ENCODE measurements around the gene PCSK4. TPM values are rescaled to one million over a fixed set of nuclear protein-coding genes. Genes with fewer than 3 reads are reported as not detected.
"Not testable (repeated sequence)": the region's sequence is repeated elsewhere in the genome, so short reads cannot be mapped to it uniquely, and the experiment has no call there.

Gene PCSK4
- total and polyA plus RNA-seq, 12 donors, result 0.38 to 3.9 (median 1.4) TPM

GRCh38 chr19:1501200-1501595 is 11.0 kb upstream of the PCSK4 start:
- Histone ChIP-seq H3K4me1 (peaks cover 0 to 15% (median 9%) of the 10 kb centered on the region in 9 donors), H3K27me3 (peaks cover 0 to 53% (median 28%) of the 10 kb centered on the region in 7 donors), H3K27ac (no peak overlapping the region), H3K4me3 (no peak overlapping the region), H3K36me3 (peaks cover 0 to 13% (median 0%) of the 10 kb centered on the region in 9 donors), H3K9me3 (no peaks in the 10 kb centered on the region)
- DNase-seq, result no peak
- intact Hi-C loops (cut with DNase I), result loop anchor here in 1 of 10 donors (10.0 kb wide), 1 partner anchor 226 kb away; the partner anchor contains the start of gene FAM174C
- no peak for ATAC-seq
- TF ChIP-seq, protein P1, sequence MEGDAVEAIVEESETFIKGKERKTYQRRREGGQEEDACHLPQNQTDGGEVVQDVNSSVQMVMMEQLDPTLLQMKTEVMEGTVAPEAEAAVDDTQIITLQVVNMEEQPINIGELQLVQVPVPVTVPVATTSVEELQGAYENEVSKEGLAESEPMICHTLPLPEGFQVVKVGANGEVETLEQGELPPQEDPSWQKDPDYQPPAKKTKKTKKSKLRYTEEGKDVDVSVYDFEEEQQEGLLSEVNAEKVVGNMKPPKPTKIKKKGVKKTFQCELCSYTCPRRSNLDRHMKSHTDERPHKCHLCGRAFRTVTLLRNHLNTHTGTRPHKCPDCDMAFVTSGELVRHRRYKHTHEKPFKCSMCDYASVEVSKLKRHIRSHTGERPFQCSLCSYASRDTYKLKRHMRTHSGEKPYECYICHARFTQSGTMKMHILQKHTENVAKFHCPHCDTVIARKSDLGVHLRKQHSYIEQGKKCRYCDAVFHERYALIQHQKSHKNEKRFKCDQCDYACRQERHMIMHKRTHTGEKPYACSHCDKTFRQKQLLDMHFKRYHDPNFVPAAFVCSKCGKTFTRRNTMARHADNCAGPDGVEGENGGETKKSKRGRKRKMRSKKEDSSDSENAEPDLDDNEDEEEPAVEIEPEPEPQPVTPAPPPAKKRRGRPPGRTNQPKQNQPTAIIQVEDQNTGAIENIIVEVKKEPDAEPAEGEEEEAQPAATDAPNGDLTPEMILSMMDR (IDR thresholded peaks at IDR 0.05), result no peak
- WGBS, 2 donors, result 76 to 87% methylated on average over 9 of the region's 9 CpGs

GRCh38 chr19:1499231-1499630 is 9.1 kb upstream of the PCSK4 start:
- intact Hi-C loops (cut with DNase I); H3K36me3 ChIP-seq; DNase-seq; H3K9me3 ChIP-seq; H3K4me3 ChIP-seq; H3K27ac ChIP-seq; ATAC-seq: not testable (repeated sequence)
- Histone ChIP-seq H3K27me3 (peaks cover 0 to 50% (median 28%) of the 10 kb centered on the region in 7 donors), H3K4me1 (peaks cover 0 to 15% (median 9%) of the 10 kb centered on the region in 9 donors)
- 85 to 100% methylated on average over 1 to 26 of the region's 34 CpGs for WGBS, 2 donors

- intact Hi-C loops (cut with DNase I), result no loop called here
- no peak for ATAC-seq
- Histone ChIP-seq H3K4me3 (no peak overlapping the region), H3K9me3 (no peaks in the 10 kb centered on the region), H3K36me3 (no peaks in the 10 kb centered on the region), H3K4me1 (peaks cover 0 to 8% (median 0%) of the 10 kb centered on the region in 9 donors), H3K27me3 (peaks cover 0 to 39% (median 14%) of the 10 kb centered on the region in 7 donors), H3K27ac (no peak overlapping the region)
- WGBS, 2 donors, result 88 to 89% methylated on average over 25 of the region's 25 CpGs
- TF ChIP-seq, protein P1 (IDR thresholded peaks at IDR 0.05), result no peak
- no peak for DNase-seq
Measured at GRCh38 chr19:1497578-1498235, 7.6 kb upstream of the PCSK4 start.

DNA sequence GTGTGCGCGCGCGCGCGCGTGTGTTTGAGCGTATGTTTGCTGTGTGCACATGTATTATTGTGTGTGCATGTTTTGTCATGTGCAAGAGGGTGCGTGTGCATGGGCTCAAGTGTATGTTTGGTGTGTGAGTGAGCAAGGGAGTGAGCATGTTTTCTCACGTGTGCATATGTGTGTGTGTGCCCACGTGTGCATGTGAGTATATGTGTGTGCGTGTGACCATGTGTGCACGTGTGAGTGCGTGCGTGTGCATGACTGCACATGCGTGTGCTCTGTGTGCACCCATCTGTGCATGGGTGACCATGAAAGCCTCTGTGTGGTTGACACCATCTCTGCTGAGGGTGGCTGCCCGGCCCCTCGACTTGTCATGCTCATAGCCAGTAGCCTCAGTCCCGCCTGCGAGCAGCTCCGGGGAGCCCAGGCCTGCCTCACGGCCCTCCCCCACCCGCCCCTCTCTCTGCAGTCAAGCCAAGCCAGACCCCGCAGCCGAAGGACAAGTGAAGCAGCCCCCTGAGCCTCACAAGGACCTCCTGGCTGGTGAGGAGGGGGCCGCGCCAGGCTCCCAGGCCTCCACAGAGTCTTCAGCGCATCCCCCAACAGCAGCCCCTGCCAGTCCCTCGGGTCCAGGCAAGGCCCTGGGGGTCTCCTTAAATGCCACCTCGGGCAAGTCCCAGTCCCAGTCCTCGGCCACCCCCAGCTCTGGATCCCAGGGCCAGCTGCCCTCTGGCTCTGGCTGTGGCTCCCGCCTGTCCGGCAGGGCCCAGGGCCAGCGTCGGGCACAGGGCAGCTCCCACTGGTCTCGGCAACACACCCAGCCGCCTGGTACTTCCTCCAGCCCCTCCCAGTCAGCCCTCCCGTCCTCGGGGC is 6.8 kb upstream of the PCSK4 start:
- Histone ChIP-seq H3K4me1 (peaks cover 0 to 11% (median 0%) of the 10 kb centered on the region in 9 donors), H3K9me3 (no peaks in the 10 kb centered on the region), H3K36me3 (no peaks in the 10 kb centered on the region), H3K27me3 (peaks cover 0 to 40% (median 14%) of the 10 kb centered on the region in 7 donors), H3K4me3 (no peak overlapping the region), H3K27ac (no peak overlapping the region)
- no peak for ATAC-seq
- intact Hi-C loops (cut with DNase I), result no loop called here
- no peak for DNase-seq
- TF ChIP-seq, protein P1 (IDR thresholded peaks at IDR 0.05), result no peak
- WGBS, 2 donors, result 71 to 79% methylated on average over 38 to 39 of the region's 39 CpGs
